HepG2 (cell line): ENCODE results near the gene MAN2C1. TPM values are rescaled to one million over a fixed set of nuclear protein-coding genes. Genes with fewer than 3 reads are reported as not detected.
A peak's percentile ranks its signal among the peaks of the same experiment; 100 is the strongest.

Source experiments
- IKZF1 ChIP-seq: fragments of 450-650 bp; IDR thresholded peaks from 2 replicates; pipeline ENCODE4 v1.7.1; 2016
- IKZF4 ChIP-seq: sonication (generic); formaldehyde crosslinking; IDR thresholded peaks from 2 replicates; pipeline ENCODE4 v1.5.1; 2020; ENCODE audit warnings: borderline replicate concordance, mild to moderate bottlenecking, low read depth, missing genetic modification reagents; ENCODE audit errors: not compliant biosample characterization
- ISX ChIP-seq: sonication (generic); formaldehyde crosslinking; conservative IDR thresholded peaks from 2 replicates; pipeline ENCODE4 v1.5.0; 2020; ENCODE audit warnings: missing genetic modification reagents
- KDM2A ChIP-seq: sonication (generic); formaldehyde crosslinking; IDR thresholded peaks from 2 replicates; pipeline ENCODE4 v1.4.0; 2020; ENCODE audit warnings: low read depth, missing genetic modification reagents, borderline replicate concordance
- RXRA ChIP-seq: sonication (generic); formaldehyde crosslinking; IDR thresholded peaks from 2 replicates; pipeline ENCODE4 v1.5.1; 2020; ENCODE audit warnings: missing genetic modification reagents
- TCF7L2 ChIP-seq: IDR thresholded peaks from 2 replicates; pipeline ENCODE4 v1.6.1; 2011; ENCODE audit warnings: mild to moderate bottlenecking, low read depth, low read length, moderate library complexity
- TOPORS ChIP-seq: sonication (generic); formaldehyde crosslinking; IDR thresholded peaks from 2 replicates; pipeline ENCODE4 v1.8.0; 2023; ENCODE audit warnings: mild to moderate bottlenecking, missing genetic modification reagents
- ZFP62 ChIP-seq: sonication (generic); formaldehyde crosslinking; IDR thresholded peaks from 2 replicates; pipeline ENCODE4 v1.4.0; 2020; ENCODE audit warnings: missing genetic modification reagents
- ZMYM3 ChIP-seq: sonication (generic); formaldehyde crosslinking; IDR thresholded peaks from 2 replicates; pipeline ENCODE4 v1.5.1; 2020; ENCODE audit warnings: mild to moderate bottlenecking, missing genetic modification reagents
- ZNF205 ChIP-seq: IDR thresholded peaks from 2 replicates; pipeline ENCODE4 v1.6.1; 2018; ENCODE audit warnings: missing biosample characterization, missing genetic modification reagents
- polyA plus RNA-seq, 8 experiments: library from polyadenylated mRNA; depleted of rRNA in 3 of 8; stranded (reverse) in 7 of 8; unstranded in 1 of 8; fragments of >200 nt; fragmentation: Illumina TruSeq in 4 of 8; extraction: Trizol in 4 of 8; gene quantifications; 2 replicates each; pipeline versions ENCODE4 v1.2.1 to v1.2.3, GENCODE V29; 2011 to 2016; ENCODE audit warnings: low read depth in 4 of 8, missing spikeins in 1 of 8, mixed read lengths in 1 of 8; ENCODE audit not compliant: insufficient read depth in 1 of 8
- total RNA-seq, 5 experiments: library from RNA; depleted of rRNA; stranded (reverse); fragments of >200 nt; fragmentation: Illumina TruSeq; extraction: Trizol; gene quantifications; 2 replicates each; pipeline ENCODE4 v1.2.3, GENCODE V29; 2016; ENCODE audit warnings: low read depth in 1 of 5
- TF ChIP-seq, protein P1 (sequence below): sonication (generic); formaldehyde crosslinking; IDR thresholded peaks from 2 replicates; pipeline ENCODE4 v1.4.0; 2020; ENCODE audit warnings: missing genetic modification reagents, borderline replicate concordance
- TF ChIP-seq, protein P2 (sequence below): sonication (generic); formaldehyde crosslinking; IDR thresholded peaks from 2 replicates; pipeline ENCODE4 v1.5.0; 2020; ENCODE audit warnings: missing genetic modification reagents, mild to moderate bottlenecking, borderline replicate concordance
- TF ChIP-seq, protein P3 (sequence below): sonication (generic); formaldehyde crosslinking; IDR thresholded peaks from 2 replicates; pipeline ENCODE4 v1.4.0; 2020; ENCODE audit warnings: missing genetic modification reagents
- TF ChIP-seq, protein P4 (sequence below): sonication (generic); formaldehyde crosslinking; IDR thresholded peaks from 2 replicates; pipeline ENCODE4 v1.8.1; 2023; ENCODE audit warnings: missing genetic modification reagents, inconsistent platforms, borderline replicate concordance
- TF ChIP-seq, protein P5 (sequence below): sonication (generic); formaldehyde crosslinking; IDR thresholded peaks from 2 replicates; pipeline ENCODE4 v1.5.1; 2020; ENCODE audit warnings: missing genetic modification reagents, mild to moderate bottlenecking, borderline replicate concordance
- TF ChIP-seq, protein P6 (sequence below): sonication (generic); formaldehyde crosslinking; IDR thresholded peaks from 2 replicates; pipeline ENCODE4 v1.4.0; 2020; ENCODE audit warnings: low read depth, mild to moderate bottlenecking, missing genetic modification reagents

Gene MAN2C1
- total and polyA plus RNA-seq, 2 of the 13 experiments (the other 11 are each of a cell fraction or from before 2014, with no cell fraction given) = 62.6 to 71.0 TPM

DNA sequence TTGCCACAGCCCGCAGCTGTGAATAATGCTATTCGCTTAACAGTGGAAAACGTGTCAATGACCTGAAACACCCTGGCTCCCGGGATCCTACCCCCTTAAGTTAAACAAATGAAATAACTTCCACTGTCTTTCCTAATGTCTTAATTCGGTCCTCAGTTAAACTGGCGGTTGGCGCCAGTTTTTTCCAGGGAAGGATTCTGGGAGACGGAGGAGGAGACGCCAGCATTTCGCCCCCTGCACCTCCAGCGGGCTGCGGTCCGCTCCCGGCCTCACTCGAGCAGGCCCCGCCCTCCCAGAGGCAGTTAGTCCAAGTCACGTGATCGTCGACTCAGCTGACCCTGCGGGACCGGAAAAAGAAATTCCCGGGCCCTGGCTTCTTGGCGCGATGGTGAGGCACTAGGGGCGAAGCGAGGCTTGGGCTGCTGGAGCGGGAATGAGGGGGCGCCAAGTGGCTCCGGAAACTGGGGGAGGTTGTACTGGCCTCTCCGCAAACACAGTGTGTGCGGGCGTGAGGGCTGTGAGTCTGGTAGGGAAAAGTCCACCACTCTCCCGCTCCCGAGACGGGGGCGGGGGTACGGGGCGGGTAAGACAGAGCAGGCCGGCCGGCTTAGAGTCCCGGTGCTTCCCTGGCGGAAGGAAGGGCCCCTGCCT, 32.6 kb downstream of the MAN2C1 start, which contains the start of gene COMMD4 (continued):
- TF ChIP-seq, protein P1, sequence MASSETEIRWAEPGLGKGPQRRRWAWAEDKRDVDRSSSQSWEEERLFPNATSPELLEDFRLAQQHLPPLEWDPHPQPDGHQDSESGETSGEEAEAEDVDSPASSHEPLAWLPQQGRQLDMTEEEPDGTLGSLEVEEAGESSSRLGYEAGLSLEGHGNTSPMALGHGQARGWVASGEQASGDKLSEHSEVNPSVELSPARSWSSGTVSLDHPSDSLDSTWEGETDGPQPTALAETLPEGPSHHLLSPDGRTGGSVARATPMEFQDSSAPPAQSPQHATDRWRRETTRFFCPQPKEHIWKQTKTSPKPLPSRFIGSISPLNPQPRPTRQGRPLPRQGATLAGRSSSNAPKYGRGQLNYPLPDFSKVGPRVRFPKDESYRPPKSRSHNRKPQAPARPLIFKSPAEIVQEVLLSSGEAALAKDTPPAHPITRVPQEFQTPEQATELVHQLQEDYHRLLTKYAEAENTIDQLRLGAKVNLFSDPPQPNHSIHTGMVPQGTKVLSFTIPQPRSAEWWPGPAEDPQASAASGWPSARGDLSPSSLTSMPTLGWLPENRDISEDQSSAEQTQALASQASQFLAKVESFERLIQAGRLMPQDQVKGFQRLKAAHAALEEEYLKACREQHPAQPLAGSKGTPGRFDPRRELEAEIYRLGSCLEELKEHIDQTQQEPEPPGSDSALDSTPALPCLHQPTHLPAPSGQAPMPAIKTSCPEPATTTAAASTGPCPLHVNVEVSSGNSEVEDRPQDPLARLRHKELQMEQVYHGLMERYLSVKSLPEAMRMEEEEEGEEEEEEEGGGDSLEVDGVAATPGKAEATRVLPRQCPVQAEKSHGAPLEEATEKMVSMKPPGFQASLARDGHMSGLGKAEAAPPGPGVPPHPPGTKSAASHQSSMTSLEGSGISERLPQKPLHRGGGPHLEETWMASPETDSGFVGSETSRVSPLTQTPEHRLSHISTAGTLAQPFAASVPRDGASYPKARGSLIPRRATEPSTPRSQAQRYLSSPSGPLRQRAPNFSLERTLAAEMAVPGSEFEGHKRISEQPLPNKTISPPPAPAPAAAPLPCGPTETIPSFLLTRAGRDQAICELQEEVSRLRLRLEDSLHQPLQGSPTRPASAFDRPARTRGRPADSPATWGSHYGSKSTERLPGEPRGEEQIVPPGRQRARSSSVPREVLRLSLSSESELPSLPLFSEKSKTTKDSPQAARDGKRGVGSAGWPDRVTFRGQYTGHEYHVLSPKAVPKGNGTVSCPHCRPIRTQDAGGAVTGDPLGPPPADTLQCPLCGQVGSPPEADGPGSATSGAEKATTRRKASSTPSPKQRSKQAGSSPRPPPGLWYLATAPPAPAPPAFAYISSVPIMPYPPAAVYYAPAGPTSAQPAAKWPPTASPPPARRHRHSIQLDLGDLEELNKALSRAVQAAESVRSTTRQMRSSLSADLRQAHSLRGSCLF (CRISPR knock-in tag) = 0 out of 2 replicates have a peak, but pooled peaks have one; percentile 17
- TF ChIP-seq IKZF4 (peak; percentile 38), TOPORS (CRISPR knock-in tag) (0 out of 2 replicates have a peak, but pooled peaks have one; percentile 35), RXRA (CRISPR knock-in tag) (peak; percentile 82), TCF7L2 (no peak), ZNF205 (CRISPR knock-in tag) (peak; percentile 82; the same call in 1 of the 2 replicates), ZFP62 (CRISPR knock-in tag) (no peak), KDM2A (CRISPR knock-in tag) (peak; percentile 94), ZMYM3 (0 out of 2 replicates have a peak, but pooled peaks have one; percentile 7), IKZF1 (no peak), ISX (CRISPR knock-in tag) (no peak)
- TF ChIP-seq, protein P2, sequence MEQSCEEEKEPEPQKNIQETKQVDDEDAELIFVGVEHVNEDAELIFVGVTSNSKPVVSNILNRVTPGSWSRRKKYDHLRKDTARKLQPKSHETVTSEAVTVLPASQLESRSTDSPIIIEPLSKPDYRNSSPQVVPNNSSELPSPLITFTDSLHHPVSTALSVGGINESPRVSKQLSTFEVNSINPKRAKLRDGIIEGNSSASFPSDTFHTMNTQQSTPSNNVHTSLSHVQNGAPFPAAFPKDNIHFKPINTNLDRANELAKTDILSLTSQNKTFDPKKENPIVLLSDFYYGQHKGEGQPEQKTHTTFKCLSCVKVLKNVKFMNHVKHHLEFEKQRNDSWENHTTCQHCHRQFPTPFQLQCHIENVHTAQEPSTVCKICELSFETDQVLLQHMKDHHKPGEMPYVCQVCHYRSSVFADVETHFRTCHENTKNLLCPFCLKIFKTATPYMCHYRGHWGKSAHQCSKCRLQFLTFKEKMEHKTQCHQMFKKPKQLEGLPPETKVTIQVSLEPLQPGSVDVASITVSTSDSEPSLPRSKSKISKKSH (CRISPR knock-in tag) = peak; percentile 85
- TF ChIP-seq, protein P3, sequence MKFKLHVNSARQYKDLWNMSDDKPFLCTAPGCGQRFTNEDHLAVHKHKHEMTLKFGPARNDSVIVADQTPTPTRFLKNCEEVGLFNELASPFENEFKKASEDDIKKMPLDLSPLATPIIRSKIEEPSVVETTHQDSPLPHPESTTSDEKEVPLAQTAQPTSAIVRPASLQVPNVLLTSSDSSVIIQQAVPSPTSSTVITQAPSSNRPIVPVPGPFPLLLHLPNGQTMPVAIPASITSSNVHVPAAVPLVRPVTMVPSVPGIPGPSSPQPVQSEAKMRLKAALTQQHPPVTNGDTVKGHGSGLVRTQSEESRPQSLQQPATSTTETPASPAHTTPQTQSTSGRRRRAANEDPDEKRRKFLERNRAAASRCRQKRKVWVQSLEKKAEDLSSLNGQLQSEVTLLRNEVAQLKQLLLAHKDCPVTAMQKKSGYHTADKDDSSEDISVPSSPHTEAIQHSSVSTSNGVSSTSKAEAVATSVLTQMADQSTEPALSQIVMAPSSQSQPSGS = peak; percentile 57
- TF ChIP-seq, protein P4, sequence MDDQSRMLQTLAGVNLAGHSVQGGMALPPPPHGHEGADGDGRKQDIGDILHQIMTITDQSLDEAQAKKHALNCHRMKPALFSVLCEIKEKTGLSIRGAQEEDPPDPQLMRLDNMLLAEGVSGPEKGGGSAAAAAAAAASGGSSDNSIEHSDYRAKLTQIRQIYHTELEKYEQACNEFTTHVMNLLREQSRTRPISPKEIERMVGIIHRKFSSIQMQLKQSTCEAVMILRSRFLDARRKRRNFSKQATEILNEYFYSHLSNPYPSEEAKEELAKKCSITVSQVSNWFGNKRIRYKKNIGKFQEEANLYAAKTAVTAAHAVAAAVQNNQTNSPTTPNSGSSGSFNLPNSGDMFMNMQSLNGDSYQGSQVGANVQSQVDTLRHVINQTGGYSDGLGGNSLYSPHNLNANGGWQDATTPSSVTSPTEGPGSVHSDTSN (CRISPR knock-in tag) = no peak
- TF ChIP-seq, protein P5, sequence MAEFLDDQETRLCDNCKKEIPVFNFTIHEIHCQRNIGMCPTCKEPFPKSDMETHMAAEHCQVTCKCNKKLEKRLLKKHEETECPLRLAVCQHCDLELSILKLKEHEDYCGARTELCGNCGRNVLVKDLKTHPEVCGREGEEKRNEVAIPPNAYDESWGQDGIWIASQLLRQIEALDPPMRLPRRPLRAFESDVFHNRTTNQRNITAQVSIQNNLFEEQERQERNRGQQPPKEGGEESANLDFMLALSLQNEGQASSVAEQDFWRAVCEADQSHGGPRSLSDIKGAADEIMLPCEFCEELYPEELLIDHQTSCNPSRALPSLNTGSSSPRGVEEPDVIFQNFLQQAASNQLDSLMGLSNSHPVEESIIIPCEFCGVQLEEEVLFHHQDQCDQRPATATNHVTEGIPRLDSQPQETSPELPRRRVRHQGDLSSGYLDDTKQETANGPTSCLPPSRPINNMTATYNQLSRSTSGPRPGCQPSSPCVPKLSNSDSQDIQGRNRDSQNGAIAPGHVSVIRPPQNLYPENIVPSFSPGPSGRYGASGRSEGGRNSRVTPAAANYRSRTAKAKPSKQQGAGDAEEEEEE (CRISPR knock-in tag) = no peak
- TF ChIP-seq, protein P6, sequence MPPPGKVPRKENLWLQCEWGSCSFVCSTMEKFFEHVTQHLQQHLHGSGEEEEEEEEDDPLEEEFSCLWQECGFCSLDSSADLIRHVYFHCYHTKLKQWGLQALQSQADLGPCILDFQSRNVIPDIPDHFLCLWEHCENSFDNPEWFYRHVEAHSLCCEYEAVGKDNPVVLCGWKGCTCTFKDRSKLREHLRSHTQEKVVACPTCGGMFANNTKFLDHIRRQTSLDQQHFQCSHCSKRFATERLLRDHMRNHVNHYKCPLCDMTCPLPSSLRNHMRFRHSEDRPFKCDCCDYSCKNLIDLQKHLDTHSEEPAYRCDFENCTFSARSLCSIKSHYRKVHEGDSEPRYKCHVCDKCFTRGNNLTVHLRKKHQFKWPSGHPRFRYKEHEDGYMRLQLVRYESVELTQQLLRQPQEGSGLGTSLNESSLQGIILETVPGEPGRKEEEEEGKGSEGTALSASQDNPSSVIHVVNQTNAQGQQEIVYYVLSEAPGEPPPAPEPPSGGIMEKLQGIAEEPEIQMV = peak; percentile 95
